ENCODE data around the gene TRIOBP.
A peak's percentile ranks its signal among the peaks of the same experiment; 100 is the strongest.

The TRIOBP gene

DNA sequence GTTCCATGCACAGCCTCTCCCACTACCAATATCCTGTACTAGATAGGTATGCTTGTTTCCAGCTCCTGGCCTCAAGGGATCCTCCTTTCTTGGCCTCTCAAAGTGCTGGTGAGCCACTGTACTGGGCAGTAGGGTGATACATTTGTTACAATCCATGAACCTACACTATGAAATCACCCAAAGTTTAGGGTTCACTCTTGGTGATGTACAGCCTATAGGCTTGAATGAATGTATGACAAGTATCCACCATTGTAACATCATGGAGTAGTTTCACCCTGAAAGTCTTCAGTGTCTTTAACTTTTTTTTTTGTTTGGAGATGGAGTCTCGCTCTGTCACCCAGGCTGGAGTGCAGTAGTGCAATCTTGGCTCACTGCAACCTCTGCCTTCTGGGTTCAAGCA is 31.8 kb downstream of the TRIOBP start:
- no peak for DNase-seq (ENCODE audit: low read depth)

- no peak for DNase-seq (ENCODE audit: low read depth)
Measured at GRCh38 chr22:37731804-37732471, 35.1 kb downstream of the TRIOBP start.

GRCh38 chr22:37732699-37733607 is 36.1 kb downstream of the TRIOBP start:
- DNase-seq (ENCODE audit: low read depth): no peak

GRCh38 chr22:37733625-37734401 is 37.0 kb downstream of the TRIOBP start:
- no peak for DNase-seq (ENCODE audit: low read depth)

- no peak for DNase-seq (ENCODE audit: low read depth)
Measured at GRCh38 chr22:37734402-37734700, 37.5 kb downstream of the TRIOBP start.

DNA sequence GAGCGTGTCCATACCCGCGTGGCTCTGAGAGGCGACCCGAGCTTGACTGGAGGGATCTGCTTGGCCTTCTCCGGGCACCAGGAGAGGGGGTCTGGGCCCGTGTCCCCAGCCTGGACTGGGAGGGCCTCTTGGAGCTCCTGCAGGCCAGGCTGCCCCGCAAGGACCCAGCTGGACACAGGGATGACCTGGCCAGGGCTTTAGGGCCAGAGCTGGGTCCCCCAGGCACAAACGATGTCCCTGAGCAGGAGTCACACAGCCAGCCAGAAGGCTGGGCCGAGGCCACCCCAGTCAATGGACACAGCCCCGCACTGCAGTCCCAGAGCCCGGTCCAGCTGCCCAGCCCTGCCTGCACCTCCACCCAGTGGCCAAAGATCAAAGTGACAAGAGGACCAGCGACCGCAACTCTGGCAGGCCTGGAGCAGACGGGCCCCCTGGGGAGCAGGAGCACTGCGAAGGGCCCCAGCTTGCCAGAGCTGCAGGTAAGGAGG is 38.2 kb downstream of the TRIOBP start:
- no peak for DNase-seq (ENCODE audit: low read depth)

GRCh38 chr22:37739035-37739434 is 42.2 kb downstream of the TRIOBP start:
- no peak for DNase-seq (ENCODE audit: low read depth)

- no peak for DNase-seq (ENCODE audit: low read depth)
Measured at GRCh38 chr22:37739611-37740049, 42.8 kb downstream of the TRIOBP start.

- DNase-seq (ENCODE audit: low read depth): no peak
Measured at GRCh38 chr22:37740455-37741311, 43.8 kb downstream of the TRIOBP start.

GRCh38 chr22:37741312-37741795 is 44.5 kb downstream of the TRIOBP start:
- no peak for DNase-seq (ENCODE audit: low read depth)

- no peak for DNase-seq (ENCODE audit: low read depth)
Measured at GRCh38 chr22:37742376-37743171, 45.7 kb downstream of the TRIOBP start.

DNA sequence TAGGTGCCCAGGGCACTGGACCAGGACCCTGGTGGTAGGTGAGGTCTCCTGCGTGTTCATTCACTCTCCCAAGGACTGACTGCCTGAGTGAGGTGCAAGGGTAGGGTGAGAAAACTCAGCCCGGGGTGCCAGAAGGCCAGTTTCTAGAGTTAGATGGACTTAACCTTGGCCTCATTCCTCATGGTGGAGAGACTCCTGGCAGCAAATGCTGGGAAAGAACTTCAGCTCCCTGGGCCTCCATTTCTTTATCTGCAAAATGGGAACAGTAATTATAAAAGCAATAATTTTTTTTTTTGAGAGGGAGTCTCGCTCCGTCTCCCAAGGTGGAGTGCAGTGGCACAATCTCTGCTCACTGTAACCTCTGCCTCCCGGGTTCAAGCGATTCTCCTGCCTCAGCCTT is 47.7 kb downstream of the TRIOBP start:
- no peak for DNase-seq (ENCODE audit: low read depth)

DNA sequence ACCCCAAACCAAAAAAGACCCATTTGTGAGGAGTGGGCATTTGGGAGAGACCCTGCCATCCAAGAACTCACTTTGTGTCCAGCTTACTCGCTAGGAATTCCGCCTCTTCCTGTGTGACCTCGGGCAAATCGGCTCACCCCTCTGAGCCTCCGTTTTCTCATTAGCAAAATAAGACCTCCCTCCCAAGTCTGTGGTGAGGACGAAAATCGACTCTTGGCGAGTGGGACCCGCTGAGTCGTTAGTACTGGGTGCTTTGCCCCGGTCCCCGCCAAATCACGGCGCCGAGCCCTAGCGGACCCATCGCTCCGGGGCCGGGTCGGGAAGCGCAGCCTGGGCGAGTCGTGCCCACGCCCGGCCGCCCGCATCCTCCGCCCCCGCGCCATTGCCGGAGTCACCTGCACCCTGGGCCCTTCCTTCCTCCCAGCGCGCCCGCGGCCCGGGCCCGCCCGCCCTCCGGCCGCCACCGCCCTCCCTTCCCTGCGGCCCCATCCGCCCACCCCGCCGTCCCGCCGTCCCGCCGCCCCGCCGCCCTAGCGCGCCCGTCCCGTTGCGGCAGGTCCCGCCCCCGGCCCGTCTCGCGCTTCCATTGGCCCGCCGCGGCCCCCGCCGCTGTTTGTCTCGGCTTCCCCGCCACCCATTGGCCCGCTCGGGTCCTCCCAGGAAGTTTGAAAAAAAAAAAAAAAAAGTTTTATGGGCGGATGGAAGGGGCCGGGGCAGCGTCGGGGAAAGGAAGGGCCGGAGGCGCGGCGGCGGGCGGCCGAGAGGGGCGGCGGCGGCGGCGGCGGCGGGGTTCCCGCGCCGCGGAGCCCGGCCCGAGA is 48.9 kb downstream of the TRIOBP start:
- DNase-seq (ENCODE audit: low read depth): peak; percentile 81

- no peak for DNase-seq (ENCODE audit: low read depth)
Measured at GRCh38 chr22:37746366-37747079, 49.7 kb downstream of the TRIOBP start.

- DNase-seq (ENCODE audit: low read depth): no peak
Measured at GRCh38 chr22:37747080-37747714, 50.3 kb downstream of the TRIOBP start.

DNA sequence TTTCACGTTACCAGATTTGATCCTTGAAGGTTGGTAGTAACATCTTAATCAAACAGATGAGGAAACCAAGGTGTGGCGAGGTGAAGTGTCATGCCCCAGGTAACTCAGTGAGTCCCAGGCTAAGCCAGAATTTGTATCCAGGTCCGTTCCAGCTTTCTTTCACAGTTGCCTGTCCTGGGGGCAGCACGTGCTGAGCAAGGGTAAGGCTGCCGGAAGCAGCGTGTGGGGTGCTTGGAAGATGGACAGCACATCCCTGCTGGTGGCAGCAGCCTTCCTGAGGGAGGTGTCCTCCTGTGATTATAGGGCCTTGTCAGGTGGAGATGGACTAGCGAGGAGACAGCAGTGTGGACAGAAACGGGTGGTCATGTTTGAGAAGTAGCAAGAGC is 50.9 kb downstream of the TRIOBP start:
- no peak for DNase-seq (ENCODE audit: low read depth)

- no peak for DNase-seq (ENCODE audit: low read depth)
Measured at GRCh38 chr22:37748659-37749058, 51.8 kb downstream of the TRIOBP start.

- DNase-seq (ENCODE audit: low read depth): no peak
Measured at GRCh38 chr22:37749226-37749625, 52.4 kb downstream of the TRIOBP start.
